A673 (cell line): ENCODE results near the gene SERPINH1. TPM values are rescaled to one million over a fixed set of nuclear protein-coding genes. Genes with fewer than 3 reads are reported as not detected.

Experiments used
- BruUV-seq: library from RNA; stranded (reverse); fragments of 400-500 nt; replicated peaks from 2 replicates; lab custom pipeline; 2021; lab: Mats Ljungman, UMichigan
- CTCF ChIA-PET: fragments of 300-600 bp; sonication (Branson Sonifier 250); formaldehyde crosslinking; loops from one replicate; lab custom pipeline; 2022; ENCODE audit warnings: antibody characterized with exemption; lab: Charles Lee
- POLR2A ChIA-PET: fragments of 300-600 bp; sonication (Branson Sonifier 250); formaldehyde crosslinking; loops from one replicate; lab custom pipeline; 2022; ENCODE audit warnings: antibody characterized with exemption; ENCODE audit not compliant: low non-redundant PET; lab: Charles Lee
- DNase-seq: peaks from one replicate; pipeline ENCODE4 v3.0.0-alpha.2; 2015; ENCODE audit warnings: low spot score
- H3K27ac ChIP-seq: fragments of 200-600 bp; sonication (generic); 2 replicates; pipeline ENCODE4 v1.5.1; 2016; ENCODE audit warnings: mixed run types, low read depth, mild to moderate bottlenecking, mixed read lengths, antibody characterized with exemption, low read length; ENCODE audit not compliant: poor library complexity, severe bottlenecking
- H3K27me3 ChIP-seq: fragments of 200-600 bp; sonication (generic); replicated peaks from 2 replicates; pipeline ENCODE4 v1.6.1; 2017; ENCODE audit warnings: mixed run types, low read depth, mild to moderate bottlenecking, mixed read lengths, antibody characterized with exemption, low read length; ENCODE audit not compliant: insufficient read depth, poor library complexity
- H3K36me3 ChIP-seq: fragments of 200-600 bp; sonication (generic); 2 replicates; pipeline ENCODE4 v1.6.1; 2016; ENCODE audit warnings: mixed run types, mild to moderate bottlenecking, mixed read lengths, antibody characterized with exemption, low read length; ENCODE audit not compliant: insufficient read depth, poor library complexity, severe bottlenecking
- H3K4me1 ChIP-seq: fragments of 200-600 bp; sonication (generic); 2 replicates; pipeline ENCODE4 v1.6.1; 2017; ENCODE audit warnings: mixed run types, mild to moderate bottlenecking, mixed read lengths, antibody characterized with exemption, low read length; ENCODE audit not compliant: insufficient read depth, poor library complexity, severe bottlenecking
- H3K4me3 ChIP-seq: fragments of 200-600 bp; sonication (generic); 2 replicates; pipeline ENCODE4 v1.5.1; 2016; ENCODE audit warnings: low read depth, mixed run types, mild to moderate bottlenecking, mixed read lengths, low read length; ENCODE audit not compliant: poor library complexity, severe bottlenecking
- H3K9me3 ChIP-seq: fragments of 200-600 bp; sonication (generic); 2 replicates; pipeline ENCODE4 v1.6.1; 2016; ENCODE audit warnings: mixed run types, low read depth, mild to moderate bottlenecking, mixed read lengths, antibody characterized with exemption, low read length; ENCODE audit not compliant: poor library complexity, severe bottlenecking
- CTCF ChIP-seq: fragments of 300-800, 200-600 bp; sonication (generic); conservative IDR thresholded peaks from 2 replicates; pipeline ENCODE4 v1.5.1; 2017; ENCODE audit warnings: low read depth, mild to moderate bottlenecking, antibody characterized with exemption, low read length, moderate library complexity, mixed read lengths
- EZH2 ChIP-seq: fragments of 200-600 bp; sonication (generic); IDR thresholded peaks from 2 replicates; pipeline ENCODE4 v1.6.1; 2017; ENCODE audit warnings: borderline replicate concordance, low read depth, mild to moderate bottlenecking, mixed read lengths, antibody characterized with exemption, low read length; ENCODE audit not compliant: poor library complexity, severe bottlenecking
- intact Hi-C: fragments of 100-400 bp; cut with micrococcal nuclease; formaldehyde crosslinking; loops from one replicate; pipeline ENCODE4 v1.10.0; 2022; ENCODE audit not compliant: unreplicated experiment
- total RNA-seq: library from RNA; stranded (reverse); gene quantifications from 2 replicates; pipeline ENCODE4 v1.2.3, GENCODE V29; 2021

The SERPINH1 gene
- total RNA-seq, 1 experiment from 2014 or later = 268 TPM

GRCh38 chr11:75571625-75572024, 9.6 kb downstream of the SERPINH1 start:
- Histone ChIP-seq H3K4me3 (no peak overlapping the region), H3K27me3 (no peaks in the 10 kb centered on the region), H3K36me3 (peaks cover 76% of the 10 kb centered on the region), H3K4me1 (no peaks in the 10 kb centered on the region), H3K9me3 (no peaks in the 10 kb centered on the region), H3K27ac (no peak overlapping the region)
- TF ChIP-seq CTCF = no peak
- no TSS peak for BruUV-seq
- POLR2A ChIA-PET = no interaction called here
- no peak for DNase-seq
- intact Hi-C loops = no loop called here
- CTCF ChIA-PET = interaction anchor here (0.6 kb wide), 1 partner anchor 22 kb away, joined by 4 read pairs; no protein-coding TSS in a partner anchor

- no peak for TF ChIP-seq CTCF
- no peak for TF ChIP-seq EZH2
- Histone ChIP-seq H3K27ac (no peak overlapping the region), H3K4me1 (no peaks in the 10 kb centered on the region), H3K27me3 (no peaks in the 10 kb centered on the region), H3K4me3 (no peak overlapping the region), H3K36me3 (peaks cover 65% of the 10 kb centered on the region), H3K9me3 (no peaks in the 10 kb centered on the region)
- DNase-seq = no peak
- CTCF ChIA-PET = no interaction called here
- intact Hi-C loops = no loop called here
- POLR2A ChIA-PET = no interaction called here
- no TSS peak for BruUV-seq
Measured at GRCh38 chr11:75572744-75573143, 10.7 kb downstream of the SERPINH1 start.

GRCh38 chr11:75574698-75575602, 12.9 kb downstream of the SERPINH1 start:
- CTCF ChIA-PET = interaction anchor here (0.5 to 0.6 kb wide), 3 partner anchors 15 to 306 kb away, joined by 3 to 10 read pairs (median 5); no protein-coding TSS in a partner anchor
- Histone ChIP-seq H3K27ac (peak overlapping the region; percentile 44), H3K36me3 (peaks cover 43% of the 10 kb centered on the region), H3K4me1 (peaks cover 2% of the 10 kb centered on the region), H3K4me3 (no peak overlapping the region), H3K27me3 (no peaks in the 10 kb centered on the region), H3K9me3 (no peaks in the 10 kb centered on the region)
- BruUV-seq = no TSS peak
- TF ChIP-seq EZH2 (no peak), CTCF (0 out of 2 replicates have a peak, but pooled peaks have one; percentile 25)
- DNase-seq = no peak
- intact Hi-C loops = no loop called here
- POLR2A ChIA-PET = no interaction called here
